Aorta (tissue), 5 donors: ENCODE data around the gene EFCAB8. TPM values are rescaled to one million over a fixed set of nuclear protein-coding genes. Genes with fewer than 3 reads are reported as not detected.
A peak's percentile ranks its signal among the peaks of the same experiment; 100 is the strongest.

ENCODE experiments used
- ATAC-seq: fragments of 200-7000 bp; cut with Tn5 transposase; one replicate; pipeline ENCODE4 v1.9.1; 2022; ENCODE audit warnings: moderate library complexity; ENCODE audit not compliant: low FRiP score
- DNase-seq, 2 donors: peaks; one replicate each; pipeline ENCODE4 v3.0.0-alpha.2; 2020
- H3K27ac ChIP-seq, 2 donors: one replicate each; pipeline ENCODE4 v1.5.1; 2013; ENCODE audit warnings: low read length in 2 of 2, mild to moderate bottlenecking in 2 of 2, moderate library complexity in 2 of 2, control low read depth in 1 of 2, inconsistent platforms in 1 of 2, low read depth in 1 of 2
- H3K27me3 ChIP-seq, 2 donors: one replicate each; pipeline ENCODE4 v1.6.1; 2013; ENCODE audit warnings: control low read depth in 1 of 2, low read length in 1 of 2, mild to moderate bottlenecking in 1 of 2, moderate library complexity in 1 of 2; ENCODE audit not compliant: insufficient read depth in 2 of 2, control insufficient read depth in 1 of 2
- H3K36me3 ChIP-seq, 2 donors: one replicate each; pipeline ENCODE4 v1.6.1; 2013; ENCODE audit warnings: control low read depth in 1 of 2, low read length in 1 of 2, mild to moderate bottlenecking in 1 of 2; ENCODE audit not compliant: insufficient read depth in 2 of 2, control insufficient read depth in 1 of 2
- H3K4me1 ChIP-seq, 2 donors: one replicate each; pipeline ENCODE4 v1.6.1; 2013; ENCODE audit warnings: low read length in 2 of 2, control low read depth in 1 of 2, mild to moderate bottlenecking in 1 of 2, moderate library complexity in 1 of 2; ENCODE audit not compliant: insufficient read depth in 2 of 2, control insufficient read depth in 1 of 2
- H3K4me3 ChIP-seq, 2 donors: one replicate each; pipeline ENCODE4 v1.5.1; 2013; ENCODE audit warnings: low read length in 2 of 2, control low read depth in 1 of 2, mild to moderate bottlenecking in 1 of 2
- H3K9me3 ChIP-seq: one replicate; pipeline ENCODE4 v1.6.1; 2013; ENCODE audit warnings: mild to moderate bottlenecking, low read length; ENCODE audit not compliant: control insufficient read depth
- WGBS, 2 donors: extraction: QIAGEN DNeasy Blood & Tissue Kit; methylation state at CpG; one replicate each; pipeline ENCODE4 v1.1.7; 2013; 5-methylcytosine and 5-hydroxymethylcytosine counted together
- intact Hi-C, 2 donors: fragments of 100-400 bp; cut with DNase I; formaldehyde crosslinking; loops; one replicate each; pipeline versions ENCODE4 v1.14.2 to v1.15.0; 2022
- polyA plus RNA-seq, 2 donors: library from polyadenylated mRNA; stranded (reverse); fragments of 200-250 nt; gene quantifications; one replicate each; pipeline ENCODE4 v1.2.3, GENCODE V29; 2013
- total RNA-seq, 2 donors: library from RNA; stranded (reverse); fragmentation: NEBNext Ultra II Directional; extraction: Animal tissue kit (Norgen Biotek cat#: 25700); gene quantifications; one replicate each; pipeline ENCODE4 v1.2.1, GENCODE V29; 2021
- donor health status: healthy with polysubstance abuse.
- donor health status: Bipolar disorder and iron deficiency.
- donor health status: DM: no; HTN: no; CAD: no.
- donor health status: DM: no; HTN: no; CAD: no.
- donor health status: DM: yes; HTN: yes; CAD: no.

The EFCAB8 gene
- total and polyA plus RNA-seq, 4 donors = 0.13 to 1.1 (median 0.81) TPM; not detected in 1

DNA sequence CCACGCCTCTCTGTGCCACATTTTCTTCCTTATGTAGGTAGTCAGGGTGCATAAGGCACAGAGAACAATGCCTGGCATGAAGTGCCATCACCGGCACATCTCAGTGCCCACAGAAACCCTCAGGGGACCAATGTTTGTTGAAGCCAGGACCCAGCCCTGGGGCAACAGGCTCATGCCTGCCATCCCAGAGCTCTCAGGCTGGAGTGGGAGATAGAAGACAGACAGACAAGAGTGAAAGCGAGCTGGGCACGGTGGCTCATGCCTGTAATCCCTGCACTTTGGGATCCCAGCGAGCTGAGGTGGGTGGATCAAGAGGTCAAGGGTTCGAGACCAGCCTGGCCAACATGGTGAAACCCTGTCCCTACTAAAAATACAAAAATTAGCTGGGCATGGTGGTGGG is 13.5 kb downstream of the EFCAB8 start:
- H3K36me3 ChIP-seq = no peaks in the 10 kb centered on the region
- 76 to 81% methylated on average over 6 of the region's 6 CpGs for WGBS, 2 donors
- no peak overlapping the region for H3K4me3 ChIP-seq
- H3K9me3 ChIP-seq = no peaks in the 10 kb centered on the region
- H3K27me3 ChIP-seq = no peaks in the 10 kb centered on the region
- intact Hi-C loops = no loop called here
- H3K4me1 ChIP-seq = no peaks in the 10 kb centered on the region
- ATAC-seq = no peak
- H3K27ac ChIP-seq = no peak overlapping the region
- peak; percentile 11 to 30 for DNase-seq

DNA sequence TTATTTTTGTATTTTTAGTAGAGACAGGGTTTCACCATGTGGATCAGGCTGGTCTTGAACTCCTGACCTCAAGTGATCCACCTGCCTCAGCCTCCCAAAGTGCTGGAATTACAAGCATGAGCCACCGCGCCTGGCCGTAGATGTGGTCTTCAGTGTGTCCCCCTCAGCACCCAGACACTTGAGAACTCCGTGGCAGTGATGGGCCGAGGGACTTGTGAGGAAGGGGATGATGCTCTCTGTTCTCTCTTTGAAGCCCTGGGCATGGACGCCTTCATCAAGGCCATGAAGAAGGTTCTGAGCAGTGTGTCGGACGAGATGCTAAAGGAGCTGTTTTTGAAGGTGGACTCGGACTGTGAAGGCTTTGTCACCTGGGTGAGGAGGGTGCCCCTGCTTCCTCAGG is 16.9 kb downstream of the EFCAB8 start:
- Histone ChIP-seq H3K27ac (no peak overlapping the region), H3K9me3 (no peaks in the 10 kb centered on the region), H3K4me3 (no peak overlapping the region), H3K36me3 (no peaks in the 10 kb centered on the region), H3K4me1 (no peaks in the 10 kb centered on the region), H3K27me3 (no peaks in the 10 kb centered on the region)
- 94 to 96% methylated on average over 9 of the region's 9 CpGs for WGBS, 2 donors
- DNase-seq (peak; percentile 19 to 66), ATAC-seq (no peak)
- intact Hi-C loops = no loop called here

DNA sequence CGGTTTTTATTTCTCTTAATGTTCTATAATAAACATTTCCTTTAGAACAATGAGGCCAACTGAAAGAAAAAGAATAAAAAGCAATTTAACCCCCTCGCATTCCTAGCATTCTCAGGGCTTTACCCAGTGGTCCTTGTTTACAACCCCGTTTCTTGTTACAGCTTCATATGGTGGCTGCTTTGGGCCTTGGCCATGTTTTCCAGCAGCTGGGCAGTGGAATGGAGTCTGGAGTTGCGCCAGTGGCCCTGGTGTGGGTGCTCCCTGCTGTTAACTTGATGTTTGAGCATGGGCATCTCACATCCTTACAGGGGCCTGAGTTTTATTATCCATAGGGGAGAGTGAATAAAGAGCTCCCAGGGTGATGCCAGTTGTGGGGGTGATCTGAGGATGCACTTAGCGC is 18.8 kb downstream of the EFCAB8 start:
- Histone ChIP-seq H3K36me3 (no peaks in the 10 kb centered on the region), H3K4me1 (no peaks in the 10 kb centered on the region), H3K27me3 (no peaks in the 10 kb centered on the region), H3K4me3 (no peak overlapping the region), H3K9me3 (no peaks in the 10 kb centered on the region), H3K27ac (no peak overlapping the region)
- DNase-seq = no peak
- 65 to 69% methylated on average over 5 of the region's 5 CpGs for WGBS, 2 donors
- intact Hi-C loops = no loop called here
- ATAC-seq = no peak

DNA sequence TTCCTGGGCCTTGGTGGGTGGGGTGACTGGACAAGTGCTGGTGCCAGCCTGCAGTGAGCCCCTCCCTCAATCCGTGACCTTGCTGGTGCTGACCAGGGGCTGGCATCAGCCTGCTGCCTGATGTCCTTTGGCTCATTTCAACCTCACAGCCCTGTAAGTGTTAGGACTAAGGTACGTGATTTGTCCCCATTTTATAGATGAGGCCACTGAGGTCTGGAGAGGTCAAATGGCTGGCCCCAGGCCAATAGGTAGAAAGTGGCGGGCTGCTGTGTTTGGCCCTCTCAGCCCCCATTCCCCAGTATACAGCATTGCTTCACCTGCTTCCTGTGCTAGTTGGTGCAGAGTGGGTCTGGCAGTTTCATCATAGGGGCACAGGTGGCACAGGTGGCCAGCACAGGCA is 20.1 kb downstream of the EFCAB8 start:
- no peaks in the 10 kb centered on the region for H3K36me3 ChIP-seq
- no peak overlapping the region for H3K27ac ChIP-seq
- no peaks in the 10 kb centered on the region for H3K27me3 ChIP-seq
- no peaks in the 10 kb centered on the region for H3K9me3 ChIP-seq
- H3K4me1 ChIP-seq = no peaks in the 10 kb centered on the region
- H3K4me3 ChIP-seq = no peak overlapping the region
- no peak for ATAC-seq
- 94 to 97% methylated on average over 3 of the region's 3 CpGs for WGBS, 2 donors
- no peak for DNase-seq
- intact Hi-C loops = no loop called here

DNA sequence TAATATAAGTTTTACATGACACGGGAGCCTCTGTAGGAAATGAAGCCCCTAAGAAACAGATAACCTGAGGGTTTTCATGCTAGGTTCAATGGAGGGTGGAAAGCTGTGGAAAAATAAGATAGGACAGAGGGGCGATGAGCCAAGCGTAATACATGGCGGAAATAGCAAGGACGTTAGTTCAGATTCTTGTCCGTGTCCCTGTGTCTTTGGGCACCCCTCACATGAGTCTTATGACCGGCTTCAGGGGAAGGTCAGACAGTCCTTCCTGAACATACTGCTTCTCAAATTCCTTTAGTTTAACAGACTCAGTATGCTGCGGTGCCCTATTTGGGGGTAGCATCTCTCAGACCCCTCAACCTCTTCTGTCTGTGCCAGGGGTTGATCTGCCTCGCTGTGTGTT is 20.8 kb downstream of the EFCAB8 start:
- ATAC-seq = no peak
- intact Hi-C loops = no loop called here
- Histone ChIP-seq H3K36me3 (no peaks in the 10 kb centered on the region), H3K9me3 (no peaks in the 10 kb centered on the region), H3K27me3 (no peaks in the 10 kb centered on the region), H3K4me3 (no peak overlapping the region), H3K27ac (no peak overlapping the region), H3K4me1 (no peaks in the 10 kb centered on the region)
- WGBS, 2 donors = 83 to 90% methylated on average over 9 of the region's 9 CpGs
- no peak for DNase-seq

DNA sequence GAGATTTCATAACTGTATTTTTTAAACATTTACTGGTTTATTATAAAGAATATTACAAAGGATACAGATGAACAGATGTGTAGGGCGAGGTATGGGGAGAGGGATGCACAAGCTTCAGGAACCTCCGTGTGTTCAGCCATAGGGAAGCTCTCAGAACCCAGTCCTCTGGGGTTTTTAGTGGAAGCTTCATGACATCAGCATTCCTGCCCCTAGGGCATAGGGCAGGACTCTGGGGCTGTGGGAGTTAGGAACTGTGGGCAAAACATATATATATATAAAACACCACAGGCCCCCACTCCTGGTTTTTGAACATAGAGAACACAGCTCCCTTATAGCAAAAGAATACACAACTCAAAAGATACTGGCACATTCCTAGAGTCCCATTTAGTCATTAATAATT is 21.9 kb downstream of the EFCAB8 start:
- H3K27me3 ChIP-seq = no peaks in the 10 kb centered on the region
- no peak overlapping the region for H3K27ac ChIP-seq
- H3K4me3 ChIP-seq = no peak overlapping the region
- WGBS, 2 donors = 81 to 84% methylated on average over 2 of the region's 2 CpGs
- ATAC-seq (no peak), DNase-seq (no peak)
- no peaks in the 10 kb centered on the region for H3K9me3 ChIP-seq
- no peaks in the 10 kb centered on the region for H3K4me1 ChIP-seq
- no peaks in the 10 kb centered on the region for H3K36me3 ChIP-seq
- intact Hi-C loops = no loop called here

DNA sequence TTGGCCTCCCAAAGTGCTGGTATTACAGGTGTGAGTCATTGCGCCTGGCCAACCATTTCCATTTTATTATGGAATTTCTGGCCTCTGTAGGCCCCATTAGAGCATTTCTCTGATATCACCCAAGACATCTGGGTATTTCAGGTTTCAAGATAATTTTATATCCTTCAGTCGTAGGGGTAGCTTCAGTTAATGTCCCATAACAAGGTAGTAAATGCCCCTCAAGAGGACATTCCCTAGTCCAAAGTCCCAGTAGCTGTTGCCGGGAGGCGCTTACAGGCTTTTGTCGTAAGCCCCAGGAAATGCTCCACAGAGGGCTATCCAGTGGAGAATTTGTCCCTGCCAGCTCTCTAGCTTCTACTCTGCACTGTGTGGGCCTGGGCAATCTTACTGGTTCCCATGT is 24.4 kb downstream of the EFCAB8 start:
- DNase-seq (no peak), ATAC-seq (no peak)
- H3K9me3 ChIP-seq = no peaks in the 10 kb centered on the region
- no peaks in the 10 kb centered on the region for H3K36me3 ChIP-seq
- no peak overlapping the region for H3K4me3 ChIP-seq
- WGBS, 2 donors = 75 to 83% methylated on average over 5 of the region's 5 CpGs
- H3K4me1 ChIP-seq = no peaks in the 10 kb centered on the region
- H3K27ac ChIP-seq = no peak overlapping the region
- intact Hi-C loops = no loop called here
- H3K27me3 ChIP-seq = no peaks in the 10 kb centered on the region

DNA sequence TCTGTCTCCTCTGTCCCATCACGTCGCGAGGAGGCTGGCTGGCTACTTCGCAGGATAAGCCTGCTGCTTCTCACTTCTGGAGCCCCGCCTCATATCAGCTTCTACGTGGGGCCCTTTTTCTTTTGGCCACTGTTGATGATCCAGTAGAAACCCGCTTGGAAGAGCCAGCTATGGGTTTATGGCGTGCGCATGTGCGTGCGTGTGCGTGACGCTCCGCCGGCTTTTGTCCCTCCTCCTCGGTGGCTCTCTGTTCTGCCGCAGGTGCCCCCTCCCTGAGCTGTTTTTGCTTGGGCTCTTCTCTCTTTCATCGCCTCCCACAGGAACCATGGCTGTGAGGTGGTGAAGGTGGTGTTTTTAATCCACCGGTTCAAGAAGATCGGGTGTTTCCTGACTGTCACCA is 26.5 kb downstream of the EFCAB8 start:
- Histone ChIP-seq H3K27me3 (no peaks in the 10 kb centered on the region), H3K27ac (no peak overlapping the region), H3K9me3 (no peaks in the 10 kb centered on the region), H3K36me3 (no peaks in the 10 kb centered on the region), H3K4me3 (no peak overlapping the region), H3K4me1 (no peaks in the 10 kb centered on the region)
- WGBS, 2 donors = 89 to 91% methylated on average over 20 of the region's 20 CpGs
- DNase-seq (no peak), ATAC-seq (no peak)
- intact Hi-C loops = no loop called here

DNA sequence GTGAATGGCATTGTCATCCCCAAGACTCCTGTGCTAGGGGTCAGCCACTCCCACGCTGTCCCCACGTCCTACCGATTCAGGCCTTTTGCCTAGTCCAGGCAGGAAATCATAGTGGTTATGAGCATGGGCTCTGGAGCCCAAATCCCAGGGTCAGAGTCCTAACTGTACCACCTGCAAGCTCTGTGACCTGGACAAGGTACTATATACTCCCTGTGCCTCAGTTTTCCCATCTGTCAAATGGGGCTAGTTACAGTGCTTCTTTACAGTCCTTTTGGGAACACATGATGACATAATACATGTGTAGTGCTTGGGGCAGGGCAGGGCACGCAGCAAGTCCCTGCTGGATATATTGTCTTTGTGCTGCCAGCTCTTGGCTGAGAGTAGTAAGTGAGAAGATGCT is 27.2 kb downstream of the EFCAB8 start:
- intact Hi-C loops = no loop called here
- H3K27me3 ChIP-seq = no peaks in the 10 kb centered on the region
- no peaks in the 10 kb centered on the region for H3K36me3 ChIP-seq
- no peaks in the 10 kb centered on the region for H3K4me1 ChIP-seq
- H3K4me3 ChIP-seq = no peak overlapping the region
- 90 to 94% methylated on average over 4 of the region's 4 CpGs for WGBS, 2 donors
- H3K27ac ChIP-seq = no peak overlapping the region
- no peak for DNase-seq
- H3K9me3 ChIP-seq = no peaks in the 10 kb centered on the region
- no peak for ATAC-seq
